ENCODE results near the gene FCSK.
"Not testable (repeated sequence)": the region's sequence is repeated elsewhere in the genome, so short reads cannot be mapped to it uniquely, and the experiment has no call there.

Gene FCSK

GRCh38 chr16:70432723-70433457, 21.5 kb upstream of the FCSK start:
- no peak for DNase-seq

GRCh38 chr16:70433458-70434103, 20.8 kb upstream of the FCSK start:
- DNase-seq = no peak

DNA sequence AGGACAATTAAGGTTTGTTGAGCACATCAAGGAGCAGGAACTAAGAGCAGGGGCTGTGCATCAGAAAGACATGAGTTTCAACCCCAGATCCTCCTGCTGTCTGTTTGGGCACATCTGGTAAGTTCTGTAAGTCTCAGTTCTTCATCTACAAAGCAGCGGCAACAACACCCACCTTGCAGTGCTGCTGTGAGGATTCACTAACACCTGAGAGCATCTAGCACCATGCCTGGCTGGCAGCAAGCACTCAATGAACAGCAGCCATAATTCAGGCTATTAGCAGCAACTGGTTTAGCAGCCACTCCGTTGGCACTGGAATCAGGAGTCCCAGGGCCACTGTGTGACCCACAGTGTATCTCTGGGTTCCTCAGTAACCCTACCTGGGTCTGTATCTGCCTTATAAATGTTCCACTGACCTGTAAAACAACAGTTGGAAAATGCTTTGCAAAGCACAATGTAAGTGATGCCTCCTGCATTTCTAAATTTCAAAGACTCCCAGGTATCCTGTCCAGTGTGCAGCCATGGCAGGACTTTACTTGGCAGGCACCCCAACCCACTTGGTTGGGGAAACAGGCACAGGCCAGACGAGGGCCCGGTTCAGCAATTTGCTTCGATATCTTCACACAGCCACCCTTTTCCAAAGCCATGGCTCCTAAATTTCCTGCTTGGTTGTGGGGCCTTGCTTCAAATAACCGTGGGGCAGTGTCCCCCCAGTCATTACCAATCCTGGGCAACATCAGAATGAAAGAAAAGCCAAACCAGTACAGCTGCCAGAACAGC, 19.7 kb upstream of the FCSK start:
- DNase-seq = no peak

GRCh38 chr16:70437017-70437581, 17.3 kb upstream of the FCSK start:
- no peak for DNase-seq

DNA sequence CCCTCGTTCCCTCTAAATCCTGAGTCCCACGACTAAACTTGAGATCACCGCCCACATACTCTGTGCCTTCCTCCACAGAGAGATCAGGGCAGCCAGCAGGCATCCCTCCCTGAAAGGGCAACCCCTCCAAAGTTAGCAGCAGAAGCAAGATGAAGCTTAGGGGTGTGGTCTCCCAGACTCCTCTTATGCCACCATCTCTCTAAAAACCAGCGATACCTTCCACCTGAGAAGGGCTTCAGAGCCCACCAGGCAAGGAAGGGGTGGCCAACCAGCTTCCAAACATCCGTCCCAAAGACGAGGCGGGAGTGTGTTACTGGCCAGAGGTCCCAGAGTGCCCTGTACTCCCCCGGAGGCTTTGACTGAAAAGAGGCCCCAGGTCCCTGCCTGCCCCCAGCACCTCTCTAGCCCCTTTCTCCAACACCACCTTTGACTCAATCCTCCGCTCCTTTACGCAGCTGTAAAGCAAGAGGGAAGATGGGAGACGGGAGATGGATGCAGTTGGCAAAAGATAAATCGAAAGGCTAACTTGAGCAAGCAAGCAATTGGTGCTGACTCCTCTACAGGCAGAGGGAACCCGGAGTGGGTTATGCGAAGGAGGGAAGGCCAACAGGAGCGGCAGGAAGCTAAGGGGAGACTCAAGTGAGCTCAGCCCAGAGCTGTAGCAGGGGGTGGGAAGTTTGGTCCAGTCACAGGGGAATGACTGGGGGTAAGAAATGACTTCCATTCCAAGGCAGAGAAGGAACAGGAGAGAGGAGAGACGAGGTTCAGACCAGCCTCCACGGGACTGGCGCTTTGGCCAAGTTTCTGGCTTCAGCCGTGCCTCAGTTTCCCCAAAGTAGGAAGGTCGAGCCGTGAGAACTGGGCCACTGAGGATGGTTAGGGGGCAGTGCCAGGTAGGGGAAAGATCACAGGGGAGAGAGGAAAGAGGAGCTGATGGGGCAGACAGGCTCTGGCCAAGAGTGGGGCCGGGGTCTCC, 16.5 kb upstream of the FCSK start:
- DNase-seq = no peak

DNA sequence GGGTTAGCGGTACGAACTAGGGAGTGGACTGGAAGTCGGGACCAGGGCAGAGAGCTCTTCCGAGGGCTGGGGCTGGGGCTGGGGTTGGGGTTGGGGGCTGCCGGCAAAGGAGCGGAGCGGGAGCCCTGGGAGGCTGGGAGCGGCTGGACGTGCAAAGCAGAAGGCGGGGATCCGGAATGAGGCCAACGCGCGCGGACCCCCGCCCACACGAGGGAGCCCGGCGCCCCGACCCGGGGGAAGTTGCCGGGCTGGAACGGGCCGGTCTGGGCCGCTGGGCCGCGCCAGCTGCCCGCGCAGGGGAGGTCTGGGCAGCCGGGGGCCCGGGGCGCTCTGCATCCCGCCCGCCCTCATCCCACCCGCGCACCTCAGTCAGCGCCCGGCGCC, 15.8 kb upstream of the FCSK start:
- no peak for DNase-seq

DNA sequence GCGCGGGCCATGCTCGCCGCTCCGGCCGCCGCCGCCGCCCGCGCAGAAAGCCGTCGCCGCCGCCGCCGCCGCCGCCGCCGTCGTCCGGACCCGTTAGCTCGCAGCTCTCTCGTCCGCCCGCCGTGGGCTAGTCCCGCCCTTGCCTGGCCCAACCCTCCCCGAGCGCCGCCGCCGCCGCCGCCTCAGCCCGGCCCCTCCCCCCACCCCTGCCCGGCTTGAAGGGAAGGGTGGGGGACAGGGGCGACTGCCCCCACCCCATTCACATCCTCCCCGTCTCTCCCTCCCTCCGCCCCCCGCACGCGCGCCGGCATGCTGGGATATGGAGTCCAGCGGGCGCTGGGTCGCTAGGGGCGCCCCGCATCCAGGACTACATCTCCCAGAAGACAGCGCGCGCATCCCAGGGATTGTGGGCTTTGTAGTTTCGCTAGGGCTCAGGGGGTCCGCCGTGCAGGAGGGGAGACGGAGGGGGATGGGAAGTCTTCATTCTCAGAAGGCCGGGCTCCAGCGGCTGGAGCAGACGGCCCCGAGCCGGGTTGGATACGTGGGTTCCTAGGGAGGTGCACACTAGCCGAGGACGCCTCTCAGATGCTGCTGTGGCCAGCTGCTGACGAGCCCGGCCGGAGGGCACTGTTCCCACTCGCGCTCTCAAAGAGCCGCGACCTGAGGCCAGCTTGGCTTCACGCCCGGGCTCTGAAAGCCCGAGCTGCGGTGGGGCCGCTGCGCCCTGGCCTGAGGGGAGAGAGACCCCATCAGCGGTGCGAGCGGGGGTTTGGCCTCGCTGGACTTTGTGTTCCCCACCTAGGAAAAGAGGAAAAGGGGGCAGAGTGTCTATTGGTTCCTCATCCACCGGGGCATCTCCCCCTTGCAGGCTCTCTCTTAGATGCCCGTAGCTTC, 15.2 kb upstream of the FCSK start, which contains the start of gene ST3GAL2:
Gene ST3GAL2 (minus strand): TSS at position 132 of the 894 bp plus-strand sequence. CDS start 40,570 bp downstream, outside the sequence.
- peak; percentile 95 for DNase-seq

GRCh38 chr16:70440009-70440692, 14.2 kb upstream of the FCSK start:
- DNase-seq = no peak

GRCh38 chr16:70441406-70441990, 12.9 kb upstream of the FCSK start:
- no peak for DNase-seq

GRCh38 chr16:70442344-70442743, 12.1 kb upstream of the FCSK start:
- DNase-seq = no peak

DNA sequence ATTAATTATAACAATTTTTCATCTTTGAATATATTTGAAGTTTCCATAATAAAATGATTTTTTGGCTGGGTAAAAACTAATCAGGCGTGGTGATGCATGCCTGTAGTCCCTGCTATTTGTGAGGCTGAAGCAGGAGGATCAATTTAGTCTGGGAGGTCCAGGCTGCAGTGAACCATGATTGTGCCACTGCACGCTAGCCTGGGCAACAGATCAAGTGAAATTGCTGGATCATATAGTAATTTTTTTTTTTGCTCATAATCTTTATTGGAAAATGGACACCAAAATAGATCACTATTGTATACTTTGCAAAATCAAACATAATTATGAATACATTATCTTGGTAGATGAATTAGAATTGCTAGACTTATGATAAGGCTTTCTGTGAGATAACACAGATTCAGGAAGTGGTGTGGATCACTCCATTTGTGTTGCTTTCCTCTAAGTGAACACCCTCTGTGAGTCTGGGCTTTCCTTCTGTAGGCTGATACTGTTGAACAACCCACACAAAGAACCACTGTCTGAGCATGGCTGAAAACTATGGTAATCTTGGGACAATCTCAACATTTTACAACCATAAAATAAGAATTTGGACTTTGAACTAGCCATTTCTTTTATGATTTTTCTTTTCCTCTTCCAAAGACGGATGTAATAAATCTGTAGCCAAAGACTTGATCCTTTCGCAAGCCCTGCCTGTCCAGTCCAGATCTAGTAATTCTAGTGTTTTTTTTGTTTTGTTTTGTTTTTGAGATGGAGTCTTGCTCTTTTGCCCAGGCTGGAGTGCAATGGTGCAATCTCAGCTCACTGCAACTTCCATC, 9.9 kb upstream of the FCSK start:
- DNase-seq = no peak

DNA sequence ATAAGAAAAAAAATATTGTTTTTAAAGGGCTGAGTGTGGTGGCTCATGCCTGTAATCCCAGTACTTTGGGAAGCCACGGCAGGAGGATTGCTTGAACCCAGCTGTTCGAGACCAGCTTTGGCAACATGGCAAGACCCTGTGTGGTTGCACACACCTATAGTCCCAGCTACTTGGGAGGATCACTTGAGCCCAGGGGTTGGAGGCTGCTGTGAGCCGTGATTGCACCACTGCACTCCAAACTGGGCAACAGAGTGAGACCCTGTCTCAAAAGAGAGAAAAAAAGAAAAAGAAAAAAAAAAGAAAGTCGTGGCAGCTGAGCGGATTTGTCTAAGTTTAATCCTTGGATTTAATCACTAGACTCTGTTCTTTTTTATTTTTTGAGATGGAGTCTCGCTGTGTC, 6.3 kb upstream of the FCSK start:
- no peak for DNase-seq

DNA sequence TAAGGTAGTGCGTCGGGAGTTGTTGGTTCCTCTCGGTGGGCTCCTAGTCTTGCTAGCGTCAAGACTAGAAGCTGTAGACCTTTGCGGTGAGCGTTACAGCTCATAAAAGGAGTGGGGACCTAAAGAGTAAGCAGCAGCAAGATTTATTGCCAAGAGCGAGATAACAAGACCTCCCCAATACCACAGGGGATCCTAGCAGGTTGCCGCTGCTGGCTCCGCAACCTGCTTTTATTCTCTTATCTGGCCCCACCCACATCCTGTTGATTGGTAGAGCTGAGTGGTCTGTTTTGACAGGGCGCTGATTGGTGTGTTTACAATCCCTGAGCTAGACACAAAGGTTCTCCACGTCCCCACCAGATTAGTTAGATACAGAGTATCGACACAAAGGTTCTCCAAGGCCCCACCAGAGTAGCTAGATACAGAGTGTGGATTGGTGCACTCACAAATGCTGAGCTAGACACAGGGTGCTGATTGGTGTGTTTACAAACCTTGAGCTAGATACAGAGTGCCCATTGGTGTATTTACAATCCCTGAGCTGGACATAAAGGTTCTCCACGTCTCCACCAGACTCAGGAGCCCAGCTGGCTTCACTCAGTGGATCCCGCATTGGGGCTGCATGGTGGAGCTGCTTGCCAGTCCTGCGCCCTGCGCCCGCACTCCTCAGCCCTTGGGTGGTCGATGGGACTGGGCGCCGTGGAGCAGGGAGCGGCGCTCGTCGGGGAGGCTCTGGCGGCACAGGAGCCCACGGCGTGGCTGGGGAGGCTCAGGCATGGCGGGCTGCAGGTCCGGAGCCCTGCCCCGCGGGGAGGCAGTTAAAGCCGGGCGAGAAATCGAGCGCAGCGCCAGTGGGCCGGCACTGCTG, 4.0 kb upstream of the FCSK start:
- not testable (repeated sequence) for DNase-seq

DNA sequence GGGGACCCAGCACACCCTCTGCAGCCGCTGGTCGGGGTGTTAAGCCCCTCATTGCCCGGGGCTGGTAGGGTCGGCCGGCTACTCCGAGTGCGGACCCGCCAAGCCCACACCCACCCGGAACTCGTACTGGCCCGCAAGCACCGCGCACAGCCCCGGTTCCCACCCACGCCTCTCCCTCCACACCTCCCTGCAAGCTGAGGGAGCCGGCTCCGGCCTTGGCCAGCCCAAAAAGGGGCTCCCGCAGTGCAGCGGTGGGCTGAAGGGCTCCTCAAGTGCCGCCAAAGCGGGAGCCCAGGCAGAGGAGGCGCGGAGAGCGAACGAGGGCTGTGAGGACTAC, 3.4 kb upstream of the FCSK start:
- DNase-seq = not testable (repeated sequence)

DNA sequence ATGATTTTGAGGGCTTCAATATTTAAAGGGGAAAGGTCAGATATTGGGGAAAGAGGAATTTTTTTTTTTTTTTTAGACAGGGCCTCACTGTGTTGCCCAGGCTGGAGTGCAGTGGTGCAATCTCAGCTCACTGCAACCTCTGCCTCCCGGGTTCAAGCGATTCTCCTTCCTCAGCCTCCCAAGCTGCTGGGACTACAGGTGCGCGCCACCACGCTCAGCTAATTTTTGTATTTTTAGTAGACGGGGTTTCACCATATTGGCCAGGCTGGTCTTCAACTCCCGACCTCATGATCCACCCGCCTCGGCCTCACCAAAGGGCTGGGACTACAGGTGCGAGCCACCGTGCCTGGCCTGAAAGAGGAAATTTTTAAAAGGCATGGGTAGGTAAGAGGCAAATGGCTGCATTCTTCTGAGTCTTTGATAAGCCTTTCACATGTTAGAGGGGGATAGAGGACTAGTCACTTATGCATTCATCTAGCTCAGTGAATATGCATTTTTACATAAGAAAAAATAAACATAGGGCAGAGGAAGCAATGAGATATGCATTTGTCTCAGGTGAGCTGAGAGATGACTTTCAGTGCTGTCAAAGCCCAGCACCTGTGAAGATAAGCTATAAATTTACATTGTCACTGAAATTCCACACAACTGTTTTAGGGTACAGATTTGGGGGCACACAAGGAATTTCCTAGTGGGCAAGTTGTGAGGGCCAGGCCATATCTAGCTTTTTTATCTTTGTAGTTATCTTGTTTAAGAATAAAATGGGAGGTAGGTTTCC, 1.1 kb upstream of the FCSK start:
- no peak for DNase-seq

DNA sequence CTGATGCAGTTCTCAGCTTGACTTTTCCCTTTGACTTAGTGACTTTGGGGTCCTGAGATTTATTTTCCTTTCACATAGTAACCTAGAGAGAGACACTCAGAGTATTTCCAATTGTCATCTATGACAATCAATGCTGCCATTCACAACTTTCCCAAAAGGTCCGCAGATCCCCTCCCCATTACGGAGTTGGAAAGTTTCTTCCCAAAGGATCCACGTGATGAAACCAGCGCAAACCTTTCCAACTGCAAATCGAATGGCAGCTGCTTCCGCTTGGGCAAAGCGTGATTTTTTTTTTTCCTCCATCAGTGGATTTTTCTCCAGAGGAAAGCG, 538 bp upstream of the FCSK start:
- DNase-seq = no peak

GRCh38 chr16:70455910-70456309, 1.5 kb downstream of the FCSK start:
- DNase-seq = no peak
